ENCODE results near the gene DGKZ. TPM values are rescaled to one million over a fixed set of nuclear protein-coding genes. Genes with fewer than 3 reads are reported as not detected.
A peak's percentile ranks its signal among the peaks of the same experiment; 100 is the strongest.

Gene DGKZ
- total RNA-seq, 1 donor from 2014 or later = 12.5 TPM

DNA sequence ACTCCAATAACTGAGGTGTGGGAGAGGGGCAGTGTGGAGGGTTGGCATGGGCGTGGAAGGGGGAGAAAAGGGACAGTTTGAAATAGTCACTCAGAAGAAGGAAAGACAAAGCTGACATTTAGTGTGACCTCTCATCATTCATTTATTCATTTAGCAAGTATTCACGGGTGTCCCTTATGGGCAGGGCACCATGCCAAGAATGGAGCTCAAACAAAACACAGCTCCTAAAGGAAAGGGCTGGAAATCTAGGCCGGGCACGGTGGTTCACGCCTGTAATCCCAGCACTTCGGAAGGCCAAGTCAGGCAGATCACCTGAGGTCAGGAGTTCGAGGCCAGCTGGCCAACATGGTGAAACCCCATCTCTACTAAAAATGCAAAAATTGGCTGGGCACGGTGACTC is 19.4 kb upstream of the DGKZ start:
- H3K4me1 ChIP-seq = peaks cover 33% of the 10 kb centered on the region
- no peak for DNase-seq (ENCODE audit: low spot score)
- H3K36me3 Mint-ChIP-seq = no peaks in the 10 kb centered on the region
- H3K36me3 ChIP-seq = no peaks in the 10 kb centered on the region
- H3K79me2 ChIP-seq (ENCODE audit: low read depth) = no peaks in the 10 kb centered on the region
- H3K9ac ChIP-seq = no peak overlapping the region
- H3K27me3 Mint-ChIP-seq (ENCODE audit: insufficient read depth, low read depth) = peaks cover 12% of the 10 kb centered on the region
- no peaks in the 10 kb centered on the region for H3K9me3 ChIP-seq (ENCODE audit: low read depth)
- no peak overlapping the region for H3K27ac ChIP-seq
- TF ChIP-seq EZH2 (IDR thresholded peaks at IDR 0.05) (no peak), CTCF (IDR thresholded peaks at IDR 0.05) (no peak), EZH2phosphoT487 (IDR thresholded peaks at IDR 0.05) (no peak)
- no peak overlapping the region for H3K4me2 ChIP-seq
- no peaks in the 10 kb centered on the region for H3K9me3 Mint-ChIP-seq
- peaks cover 17% of the 10 kb centered on the region for H3K27me3 ChIP-seq
- H4K20me1 ChIP-seq (ENCODE audit: low read depth) = no peaks in the 10 kb centered on the region
- H3K4me1 Mint-ChIP-seq = peaks cover 42% of the 10 kb centered on the region
- H3K4me3 ChIP-seq = no peak overlapping the region
- H2AFZ ChIP-seq (replicated peaks) = no peak overlapping the region
- H3K4me3 Mint-ChIP-seq = peak overlapping the region; percentile 26
- H3F3A ChIP-seq (ENCODE audit: low read depth) = peaks cover 33% of the 10 kb centered on the region
- no peak overlapping the region for H3K27ac Mint-ChIP-seq

GRCh38 chr11:46330154-46330553 is 17.1 kb upstream of the DGKZ start:
- Mint-ChIP-seq H3K4me1 (peaks cover 50% of the 10 kb centered on the region), H3K9me3 (no peaks in the 10 kb centered on the region), H3K27me3 (ENCODE audit: insufficient read depth, low read depth) (peaks cover 20% of the 10 kb centered on the region), H3K4me3 (peak overlapping the region; percentile 71), H3K27ac (peak overlapping the region; percentile 98), H3K36me3 (no peaks in the 10 kb centered on the region)
- H3K36me3 ChIP-seq = no peaks in the 10 kb centered on the region
- H3K4me2 ChIP-seq = peak overlapping the region; percentile 74
- no peaks in the 10 kb centered on the region for H4K20me1 ChIP-seq (ENCODE audit: low read depth)
- H3K9me3 ChIP-seq (ENCODE audit: low read depth) = no peaks in the 10 kb centered on the region
- no peaks in the 10 kb centered on the region for H3K79me2 ChIP-seq (ENCODE audit: low read depth)
- no peak overlapping the region for H3K27ac ChIP-seq
- H3K4me1 ChIP-seq = peaks cover 37% of the 10 kb centered on the region
- H3K27me3 ChIP-seq = peaks cover 39% of the 10 kb centered on the region
- no peak for TF ChIP-seq CTCF (IDR thresholded peaks at IDR 0.05)
- TF ChIP-seq EZH2phosphoT487 (IDR thresholded peaks at IDR 0.05) = no peak
- TF ChIP-seq EZH2 (IDR thresholded peaks at IDR 0.05) = no peak
- no peak for DNase-seq (ENCODE audit: low spot score)
- H2AFZ ChIP-seq (replicated peaks) = peak overlapping the region; percentile 28
- no peak overlapping the region for H3K9ac ChIP-seq
- H3F3A ChIP-seq (ENCODE audit: low read depth) = peaks cover 39% of the 10 kb centered on the region
- H3K4me3 ChIP-seq = peak overlapping the region; percentile 11

GRCh38 chr11:46330563-46331281 is 16.5 kb upstream of the DGKZ start:
- DNase-seq (ENCODE audit: low spot score) = peak; percentile 43
- peak overlapping the region; percentile 28 for H2AFZ ChIP-seq (replicated peaks)
- TF ChIP-seq CTCF (IDR thresholded peaks at IDR 0.05) = no peak
- TF ChIP-seq EZH2 (IDR thresholded peaks at IDR 0.05) = no peak
- no peak for TF ChIP-seq EZH2phosphoT487 (IDR thresholded peaks at IDR 0.05)
- H3K36me3 ChIP-seq = no peaks in the 10 kb centered on the region
- peaks cover 39% of the 10 kb centered on the region for H3K27me3 ChIP-seq
- Mint-ChIP-seq H3K9me3 (no peaks in the 10 kb centered on the region), H3K4me1 (peaks cover 52% of the 10 kb centered on the region), H3K36me3 (no peaks in the 10 kb centered on the region), H3K27me3 (ENCODE audit: insufficient read depth, low read depth) (peaks cover 20% of the 10 kb centered on the region), H3K27ac (peak overlapping the region; percentile 98), H3K4me3 (peak overlapping the region; percentile 71)
- no peak overlapping the region for H3K27ac ChIP-seq
- no peaks in the 10 kb centered on the region for H3K79me2 ChIP-seq (ENCODE audit: low read depth)
- H3K9ac ChIP-seq = no peak overlapping the region
- peaks cover 45% of the 10 kb centered on the region for H3F3A ChIP-seq (ENCODE audit: low read depth)
- H3K4me3 ChIP-seq = peak overlapping the region; percentile 11
- peaks cover 42% of the 10 kb centered on the region for H3K4me1 ChIP-seq
- H3K4me2 ChIP-seq = peak overlapping the region; percentile 74
- no peaks in the 10 kb centered on the region for H3K9me3 ChIP-seq (ENCODE audit: low read depth)
- no peaks in the 10 kb centered on the region for H4K20me1 ChIP-seq (ENCODE audit: low read depth)

Measured in neural progenitor cell (in vitro differentiated cells).